ENCODE results near the gene NTNG1. TPM values are rescaled to one million over a fixed set of nuclear protein-coding genes. Genes with fewer than 3 reads are reported as not detected.

NTNG1 gene
- polyA plus RNA-seq, 4 donors = 22.5 to 40.0 (median 29.9) TPM

- DNase-seq (ENCODE audit: low read depth in 4 of 4, low spot score in 2 of 4) = no peak
Measured at GRCh38 chr1:107443027-107443426, 302.2 kb downstream of the NTNG1 start.

- DNase-seq (ENCODE audit: low read depth in 4 of 4, low spot score in 2 of 4) = no peak
Measured at GRCh38 chr1:107443860-107444259, 303.0 kb downstream of the NTNG1 start.

GRCh38 chr1:107444302-107444701 is 303.5 kb downstream of the NTNG1 start:
- no peak for DNase-seq (ENCODE audit: low read depth in 4 of 4, low spot score in 2 of 4)

DNA sequence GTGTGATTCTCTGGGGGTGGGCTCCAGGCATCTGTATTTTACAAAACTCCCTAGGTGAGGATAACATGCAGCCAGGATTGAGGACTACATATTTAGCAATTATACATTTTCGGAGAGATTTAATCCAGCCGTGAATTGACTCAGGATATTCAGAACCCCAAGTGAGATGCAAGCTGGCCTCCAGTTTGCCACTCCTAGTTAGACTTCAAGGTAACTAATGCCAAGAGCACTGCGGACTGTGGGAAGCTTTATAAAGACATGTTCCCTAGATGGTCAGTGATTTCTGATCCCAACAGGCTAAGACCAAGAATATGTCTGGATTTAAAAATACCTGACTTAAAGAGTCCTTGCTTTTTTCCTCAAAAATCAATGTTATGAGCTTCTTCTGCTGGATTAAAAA is 308.5 kb downstream of the NTNG1 start:
- no peak for DNase-seq (ENCODE audit: low read depth in 4 of 4, low spot score in 2 of 4)

- no peak for DNase-seq (ENCODE audit: low read depth in 4 of 4, low spot score in 2 of 4)
Measured at GRCh38 chr1:107450899-107451664, 310.2 kb downstream of the NTNG1 start.

GRCh38 chr1:107451715-107452114 is 310.9 kb downstream of the NTNG1 start:
- DNase-seq (ENCODE audit: low read depth in 4 of 4, low spot score in 2 of 4) = no peak

- no peak for DNase-seq (ENCODE audit: low read depth in 4 of 4, low spot score in 2 of 4)
Measured at GRCh38 chr1:107454791-107455190, 314.0 kb downstream of the NTNG1 start.

DNA sequence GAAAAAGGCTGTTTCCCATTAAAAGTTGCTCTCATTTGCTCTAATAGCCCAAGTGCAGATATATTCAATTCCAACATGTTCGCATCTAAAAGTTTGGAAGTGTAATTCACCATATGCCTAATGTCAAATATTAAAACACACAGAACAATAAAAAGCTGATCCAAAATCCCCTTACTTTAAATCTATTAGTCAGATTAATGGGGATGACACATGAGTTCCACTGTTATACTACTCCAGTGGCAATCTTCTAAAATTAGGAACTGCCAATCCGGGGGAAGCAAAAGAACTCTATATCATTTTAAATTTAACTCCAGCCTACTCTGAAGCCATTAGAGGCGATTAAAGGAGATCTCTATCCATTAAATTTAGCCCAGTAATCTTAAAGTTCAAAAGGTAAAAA is 317.1 kb downstream of the NTNG1 start:
- no peak for DNase-seq (ENCODE audit: low read depth in 4 of 4, low spot score in 2 of 4)

DNA sequence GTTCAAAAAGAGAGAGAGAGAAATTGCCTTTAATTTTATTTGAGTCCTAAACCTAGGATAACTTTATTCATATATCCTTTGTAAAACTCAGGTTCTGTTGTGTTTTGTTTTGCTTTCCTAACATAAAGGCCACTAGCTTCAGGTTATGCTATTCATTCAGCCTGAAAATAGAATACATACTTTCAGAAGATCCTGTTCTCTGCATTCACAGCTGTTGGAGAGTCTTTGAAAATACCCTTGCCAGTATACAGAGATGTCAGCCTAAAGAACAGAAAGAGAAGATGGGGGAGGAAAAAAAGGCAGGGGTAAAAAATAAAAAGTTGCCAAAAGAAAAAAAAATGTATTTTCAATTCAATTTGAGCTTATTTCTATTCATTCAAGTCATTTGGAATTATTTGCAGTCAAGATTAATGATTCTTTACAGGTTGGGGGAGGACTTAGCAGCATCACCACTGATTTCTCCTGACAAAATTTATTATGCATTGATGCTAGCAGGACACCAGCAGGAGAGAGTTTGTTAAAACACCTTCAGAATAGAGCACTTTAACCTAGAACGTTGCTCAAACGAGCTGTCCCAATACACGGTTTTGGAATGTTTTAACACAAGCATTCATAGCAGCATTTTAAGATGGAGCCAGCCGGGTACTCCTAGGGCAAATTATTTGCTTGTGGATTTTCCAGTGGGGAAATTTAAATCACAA is 318.5 kb downstream of the NTNG1 start:
- DNase-seq (ENCODE audit: low read depth in 4 of 4, low spot score in 2 of 4) = no peak

- DNase-seq (ENCODE audit: low read depth in 4 of 4, low spot score in 2 of 4) = no peak
Measured at GRCh38 chr1:107460035-107460434, 319.2 kb downstream of the NTNG1 start.

GRCh38 chr1:107464827-107465226 is 324.0 kb downstream of the NTNG1 start:
- DNase-seq (ENCODE audit: low read depth in 4 of 4, low spot score in 2 of 4) = no peak

DNA sequence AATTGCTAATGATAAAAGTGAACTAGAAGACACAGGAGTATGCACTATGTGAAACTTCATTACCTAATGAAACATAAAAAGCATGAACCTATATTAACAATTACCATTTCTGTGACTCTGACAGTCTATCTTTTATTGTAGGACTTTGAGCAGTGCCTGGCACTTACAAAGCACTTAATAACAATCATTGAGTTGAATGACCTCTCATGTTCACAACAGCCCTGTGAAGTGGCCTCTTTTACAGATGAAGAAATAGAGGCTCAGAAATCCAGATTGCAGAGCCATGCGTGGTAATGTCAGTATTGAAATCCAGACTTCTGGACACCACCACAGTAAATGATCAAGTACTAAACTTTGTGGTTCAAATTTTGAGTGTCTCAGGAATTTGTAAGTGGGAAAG is 326.4 kb downstream of the NTNG1 start:
- no peak for DNase-seq (ENCODE audit: low read depth in 4 of 4, low spot score in 2 of 4)

GRCh38 chr1:107467811-107468210 is 327.0 kb downstream of the NTNG1 start:
- DNase-seq (ENCODE audit: low read depth in 4 of 4, low spot score in 2 of 4) = no peak

GRCh38 chr1:107473065-107473464 is 332.2 kb downstream of the NTNG1 start:
- DNase-seq (ENCODE audit: low read depth in 4 of 4, low spot score in 2 of 4) = no peak

DNA sequence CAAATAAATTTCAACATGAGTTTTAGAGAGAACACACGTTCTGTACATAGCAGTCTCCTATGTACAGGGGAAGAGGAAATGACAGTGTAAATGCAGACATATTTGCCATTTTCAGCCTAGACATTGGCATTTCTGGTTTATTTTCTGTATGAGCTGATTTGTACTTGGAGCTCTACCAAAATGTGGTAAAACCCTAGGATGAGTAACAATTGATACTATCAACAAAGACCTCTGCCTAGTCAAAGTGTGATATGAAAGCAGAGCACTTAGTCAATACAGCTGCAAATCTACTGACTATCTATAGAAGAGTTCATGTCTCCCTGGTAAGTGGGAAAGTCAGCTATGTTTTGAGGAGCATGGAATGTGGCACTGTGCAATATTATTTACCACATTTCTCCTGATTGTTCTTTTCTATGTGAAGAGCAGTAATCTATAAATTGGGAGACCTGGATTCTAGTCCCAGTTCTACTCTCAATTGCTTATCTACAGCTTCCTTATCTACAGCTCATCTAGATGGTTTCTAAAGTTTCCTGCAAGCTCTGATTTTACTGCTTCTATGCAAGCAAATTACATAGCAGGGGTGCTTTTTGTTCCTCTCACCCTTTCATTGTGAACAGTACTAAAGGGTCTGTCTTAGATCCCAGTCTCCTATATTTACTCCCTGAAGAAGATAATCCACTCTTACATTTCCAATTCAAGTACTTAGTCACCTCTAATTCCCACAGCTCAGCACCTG is 334.2 kb downstream of the NTNG1 start:
- no peak for DNase-seq (ENCODE audit: low read depth in 4 of 4, low spot score in 2 of 4)

GRCh38 chr1:107477233-107477632 is 336.4 kb downstream of the NTNG1 start:
- DNase-seq (ENCODE audit: low read depth in 4 of 4, low spot score in 2 of 4) = no peak

- no peak for DNase-seq (ENCODE audit: low read depth in 4 of 4, low spot score in 2 of 4)
Measured at GRCh38 chr1:107479865-107480350, 339.1 kb downstream of the NTNG1 start.

DNA sequence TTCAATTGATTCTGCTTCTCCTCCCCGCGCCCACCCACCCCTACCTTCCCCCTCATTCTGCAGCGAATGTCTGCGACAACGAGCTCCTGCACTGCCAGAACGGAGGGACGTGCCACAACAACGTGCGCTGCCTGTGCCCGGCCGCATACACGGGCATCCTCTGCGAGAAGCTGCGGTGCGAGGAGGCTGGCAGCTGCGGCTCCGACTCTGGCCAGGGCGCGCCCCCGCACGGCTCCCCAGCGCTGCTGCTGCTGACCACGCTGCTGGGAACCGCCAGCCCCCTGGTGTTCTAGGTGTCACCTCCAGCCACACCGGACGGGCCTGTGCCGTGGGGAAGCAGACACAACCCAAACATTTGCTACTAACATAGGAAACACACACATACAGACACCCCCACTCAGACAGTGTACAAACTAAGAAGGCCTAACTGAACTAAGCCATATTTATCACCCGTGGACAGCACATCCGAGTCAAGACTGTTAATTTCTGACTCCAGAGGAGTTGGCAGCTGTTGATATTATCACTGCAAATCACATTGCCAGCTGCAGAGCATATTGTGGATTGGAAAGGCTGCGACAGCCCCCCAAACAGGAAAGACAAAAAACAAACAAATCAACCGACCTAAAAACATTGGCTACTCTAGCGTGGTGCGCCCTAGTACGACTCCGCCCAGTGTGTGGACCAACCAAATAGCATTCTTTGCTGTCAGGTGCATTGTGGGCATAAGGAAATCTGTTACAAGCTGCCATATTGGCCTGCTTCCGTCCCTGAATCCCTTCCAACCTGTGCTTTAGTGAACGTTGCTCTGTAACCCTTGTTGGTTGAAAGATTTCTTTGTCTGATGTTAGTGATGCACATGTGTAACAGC is 339.9 kb downstream of the NTNG1 start:
- peak; percentile 6 to 17 (median 8) for DNase-seq (ENCODE audit: low read depth in 4 of 4, low spot score in 2 of 4)

GRCh38 chr1:107481756-107482384 is 341.0 kb downstream of the NTNG1 start:
- DNase-seq (ENCODE audit: low read depth in 4 of 4, low spot score in 2 of 4) = no peak

GRCh38 chr1:107483949-107484348 is 343.1 kb downstream of the NTNG1 start:
- no peak for DNase-seq (ENCODE audit: low read depth in 4 of 4, low spot score in 2 of 4)
